NOMO-1 treated with dmso at 0.1 percent for 144 hours (cell line): ENCODE data around the gene TIGD4.
A peak's percentile ranks its signal among the peaks of the same experiment; 100 is the strongest.

Experiments used
- DNase-seq: peaks from one replicate; lab custom pipeline; 2025; ENCODE audit not compliant: unreplicated experiment; lab: John Stamatoyannopoulos, UW

The TIGD4 gene

DNA sequence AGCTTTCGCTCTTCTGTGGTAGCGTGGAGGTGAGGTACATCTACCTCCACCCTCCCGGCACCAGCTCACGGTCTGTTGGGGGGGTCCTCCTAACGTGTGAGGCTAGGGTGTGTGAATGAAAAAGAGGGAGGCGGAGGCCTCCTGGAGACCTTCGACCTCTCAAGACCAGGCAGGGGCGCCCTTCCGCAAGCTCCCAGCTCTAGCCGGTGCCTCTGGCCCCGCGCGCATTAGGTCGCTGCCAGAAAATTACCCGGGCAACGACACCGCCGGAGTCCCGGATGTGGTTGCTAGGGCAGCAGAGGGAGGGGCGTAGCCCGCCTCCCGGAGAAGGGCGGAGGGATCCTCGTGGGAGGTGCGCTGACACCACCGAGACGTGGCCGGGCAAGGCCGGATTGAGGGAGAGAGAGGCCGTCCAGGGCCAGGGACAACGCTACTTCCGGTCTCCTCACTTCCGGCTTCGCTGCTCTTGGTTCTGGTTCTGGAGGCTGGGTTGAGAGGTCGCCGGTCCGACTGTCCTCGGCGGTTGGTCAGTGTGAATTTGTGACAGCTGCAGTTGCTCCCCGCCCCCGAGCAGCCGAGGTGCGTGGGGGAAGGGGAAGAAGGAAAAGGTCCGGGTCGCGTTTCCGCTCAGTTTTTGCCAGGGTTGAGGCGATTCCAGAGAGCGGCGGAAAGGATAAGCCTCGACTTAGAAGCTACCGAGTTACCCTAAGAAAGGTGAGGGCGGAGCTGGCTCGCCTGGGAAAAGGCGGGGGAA is at the start of gene TIGD4, which contains the start of gene ARFIP1:
TIGD4 (minus strand) TSS at position 218 of the 754 bp plus-strand sequence. CDS start 8,726 bp downstream, outside the sequence.
ARFIP1 (plus strand) TSS at position 442 of the 754 bp plus-strand sequence. CDS start 49,680 bp downstream, outside the sequence.
- DNase-seq, result peak; percentile 93

GRCh38 chr4:152828122-152828521 is 48.6 kb upstream of the TIGD4 start:
- DNase-seq, result no peak

DNA sequence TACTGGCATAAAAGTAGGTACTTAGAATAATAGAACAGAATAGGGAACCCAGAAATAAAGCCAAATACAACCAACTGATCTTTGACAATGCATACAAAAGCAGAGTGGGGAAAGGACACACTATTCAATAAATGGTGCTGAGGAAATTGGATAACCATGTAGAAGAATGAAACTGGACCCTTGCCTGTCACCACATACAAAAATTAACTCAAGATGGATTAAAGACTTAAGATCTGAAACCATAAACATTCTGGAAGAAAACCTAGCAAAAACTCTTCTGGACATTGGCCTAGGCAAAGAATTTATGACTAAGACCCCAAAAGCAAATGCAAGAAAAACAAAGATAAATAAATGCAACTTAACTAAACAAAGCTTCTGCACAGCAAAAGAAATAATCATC is 45.8 kb upstream of the TIGD4 start:
- no peak for DNase-seq

- DNase-seq, result no peak
Observed at GRCh38 chr4:152824561-152824960, 45.0 kb upstream of the TIGD4 start.

- DNase-seq, result no peak
Observed at GRCh38 chr4:152822323-152822722, 42.8 kb upstream of the TIGD4 start.

DNA sequence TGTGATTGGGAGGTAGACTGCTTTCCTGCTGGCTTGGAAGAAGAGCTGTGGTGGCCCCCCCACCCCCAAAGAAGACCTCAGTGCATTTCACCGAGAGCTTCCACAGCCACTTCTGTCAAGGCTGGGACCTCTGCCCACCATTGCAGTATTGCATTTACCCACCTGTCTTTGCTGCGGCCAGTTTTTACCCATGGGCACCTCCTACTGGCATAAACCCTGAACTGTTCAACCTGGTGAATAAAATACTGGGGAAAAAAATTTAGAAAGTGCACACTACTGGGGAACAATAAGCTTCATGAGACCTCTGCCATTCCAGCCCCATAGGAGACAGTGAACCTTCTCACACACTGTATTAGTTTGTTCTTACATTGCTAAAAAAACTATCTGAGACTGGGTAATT is 40.5 kb upstream of the TIGD4 start:
- no peak for DNase-seq

GRCh38 chr4:152819026-152819645 is 39.6 kb upstream of the TIGD4 start:
- no peak for DNase-seq

- DNase-seq, result no peak
Observed at GRCh38 chr4:152817331-152817730, 37.8 kb upstream of the TIGD4 start.

- no peak for DNase-seq
Observed at GRCh38 chr4:152815078-152815477, 35.5 kb upstream of the TIGD4 start.

DNA sequence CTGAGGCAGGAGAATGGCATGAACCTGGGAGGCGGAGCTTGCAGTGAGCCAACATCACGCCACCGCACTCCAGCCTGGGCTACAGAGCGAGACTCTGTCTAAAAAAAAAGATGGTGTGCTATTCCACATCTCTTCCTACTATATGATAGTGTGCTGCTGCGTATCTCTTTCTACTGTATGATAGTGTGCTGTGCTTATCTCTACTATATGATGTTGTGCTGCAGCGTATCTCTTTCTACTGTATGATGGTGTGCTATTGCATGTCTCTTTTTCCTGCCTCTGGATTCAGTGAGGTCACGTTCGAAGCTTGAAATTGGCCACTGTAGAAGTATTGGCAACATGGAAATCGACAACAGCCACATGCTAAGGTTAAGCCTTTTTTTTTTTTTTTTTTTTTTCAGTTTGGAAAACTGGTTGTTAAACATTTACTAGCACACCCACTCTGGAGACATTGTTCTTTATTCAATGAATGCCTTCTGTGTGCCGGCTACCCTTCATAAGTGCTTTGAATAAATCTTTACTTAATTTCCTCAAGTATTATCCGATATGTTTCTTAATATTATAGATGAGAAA is 31.3 kb upstream of the TIGD4 start:
- no peak for DNase-seq

DNA sequence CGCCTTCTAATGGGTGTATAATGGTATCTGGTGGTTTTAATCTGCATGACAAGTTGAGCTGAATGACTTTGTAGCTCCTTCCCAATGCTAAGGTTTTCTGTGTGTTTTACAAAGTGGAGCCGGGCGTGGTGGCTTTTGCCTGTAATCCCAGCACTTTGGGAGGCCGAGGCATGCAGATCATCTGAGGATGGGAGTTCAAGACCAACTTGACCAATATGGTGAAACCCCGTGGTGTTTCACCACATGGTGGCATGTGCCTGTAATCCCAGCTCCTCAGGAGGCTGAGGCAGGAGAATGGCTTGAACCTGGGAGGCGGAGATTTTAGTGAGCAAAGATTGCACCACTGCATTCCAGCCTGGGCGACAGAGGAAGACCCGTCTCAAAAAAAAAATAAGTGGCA is 29.1 kb upstream of the TIGD4 start:
- no peak for DNase-seq

DNA sequence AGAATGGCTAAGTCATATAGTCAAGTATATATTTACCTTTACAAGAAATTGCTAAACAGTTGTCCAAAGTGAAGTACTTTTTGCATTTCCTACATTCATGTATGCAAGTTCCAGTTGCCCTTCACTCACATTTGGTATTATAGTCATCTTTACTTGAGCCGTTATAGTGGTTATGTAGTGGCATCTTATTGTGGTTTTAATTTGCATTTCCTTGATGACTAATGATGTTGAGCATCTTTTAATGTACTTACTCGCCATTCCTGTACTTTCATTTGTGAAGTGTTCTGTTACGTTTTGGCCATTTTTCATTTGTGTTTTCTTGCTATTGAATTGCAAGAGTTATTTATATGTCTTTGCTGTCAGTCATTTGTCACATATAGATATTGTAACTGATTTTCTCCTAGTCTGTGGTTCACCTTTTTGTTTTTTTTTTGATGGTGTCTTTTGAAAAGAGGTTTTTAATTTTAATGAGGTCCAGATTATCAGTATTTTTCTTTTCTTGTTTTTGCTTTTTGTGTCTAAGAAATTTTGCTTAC is 27.8 kb upstream of the TIGD4 start:
- no peak for DNase-seq

- no peak for DNase-seq
Observed at GRCh38 chr4:152806501-152807125, 27.1 kb upstream of the TIGD4 start.

DNA sequence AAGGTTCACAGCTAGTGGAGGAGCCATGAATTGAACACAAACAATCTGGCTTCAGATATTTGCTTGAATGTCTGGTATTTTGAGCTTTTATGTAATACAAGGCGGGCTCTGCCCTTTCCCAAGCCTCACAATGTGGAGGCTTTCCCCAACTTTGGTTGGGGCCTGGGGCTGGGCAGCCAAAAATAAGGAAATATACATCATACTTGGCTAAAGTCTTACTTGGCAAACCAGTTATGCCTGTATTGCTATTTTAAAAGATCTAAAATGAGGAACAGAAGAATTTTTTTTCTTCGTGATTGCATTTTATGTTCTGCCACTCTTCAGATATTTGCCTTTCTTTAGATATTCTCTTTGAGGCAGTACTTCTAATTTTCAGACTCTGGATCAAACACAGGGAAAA is 26.3 kb upstream of the TIGD4 start:
- DNase-seq, result no peak

- DNase-seq, result no peak
Observed at GRCh38 chr4:152805071-152805650, 25.6 kb upstream of the TIGD4 start.

- no peak for DNase-seq
Observed at GRCh38 chr4:152803541-152803940, 24.0 kb upstream of the TIGD4 start.

GRCh38 chr4:152795891-152796290 is 16.4 kb upstream of the TIGD4 start:
- DNase-seq, result no peak

DNA sequence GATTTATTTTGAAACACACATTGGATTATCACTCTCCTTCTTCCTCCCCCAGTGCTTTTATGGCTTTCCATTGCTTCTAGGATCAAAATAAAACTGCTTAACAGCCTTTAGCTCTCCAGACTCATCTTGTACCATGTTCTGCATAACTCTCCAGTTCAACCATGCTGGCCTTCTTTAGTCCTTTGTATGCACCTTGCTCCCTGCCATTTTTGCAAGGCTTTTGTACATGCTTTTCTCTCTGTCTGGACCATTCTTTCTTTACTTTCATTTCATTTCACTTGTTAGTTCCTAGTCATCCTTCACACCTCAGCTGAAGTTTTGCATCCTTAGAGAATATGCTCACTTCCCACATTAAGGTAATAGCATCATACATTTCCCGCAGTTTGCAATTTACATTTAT is 7.1 kb upstream of the TIGD4 start:
- no peak for DNase-seq

GRCh38 chr4:152785639-152786615 is 6.4 kb upstream of the TIGD4 start:
- DNase-seq, result no peak
